Measurements from ENCODE around the gene RNF144A.

- TF ChIP-seq POLR2A (IDR thresholded peaks at IDR 0.05) (no peak), CTCF (IDR thresholded peaks at IDR 0.05) (no peak)
Observed at GRCh38 chr2:6878549-6878948, 38.7 kb upstream of the RNF144A start.

Measured in suprapubic skin (tissue), 3 donors.